K562 (cell line): ENCODE results near the gene CCDC136. TPM values are rescaled to one million over a fixed set of nuclear protein-coding genes. Genes with fewer than 3 reads are reported as not detected.
A peak's percentile ranks its signal among the peaks of the same experiment; 100 is the strongest.

Source experiments
- CHD2 ChIP-seq: IDR thresholded peaks from 2 replicates; pipeline ENCODE4 v1.6.1; 2011; ENCODE audit warnings: low read depth, low read length
- FOXJ2 ChIP-seq: fragments of 200-800 bp; sonication (Bioruptor generic); IDR thresholded peaks from 2 replicates; pipeline ENCODE4 v1.6.1; 2016; ENCODE audit warnings: missing genetic modification characterization, missing compliant biosample characterization
- FOXK2 ChIP-seq, 2 experiments: fragments of 450-650 bp; IDR thresholded peaks in 1 of 2; conservative IDR thresholded peaks in 1 of 2; 2 replicates each; pipeline ENCODE4 v1.6.1; 2016; ENCODE audit warnings: low read depth in 2 of 2, mild to moderate bottlenecking in 1 of 2
- polyA plus RNA-seq, 8 experiments: library from polyadenylated mRNA; depleted of rRNA in 4 of 8; stranded (reverse) in 5 of 8; unstranded in 3 of 8; fragments of >200 nt; fragmentation: Nextera tagmentation in 2 of 8; fragmentation: Illumina TruSeq in 1 of 8; extraction: Ambion mirVana in 2 of 8; extraction: Trizol in 1 of 8; gene quantifications; 2 replicates each; pipeline versions ENCODE4 v1.2.1 to v1.2.3, GENCODE V29; 2011 to 2014; ENCODE audit warnings: inconsistent platforms in 1 of 8, missing spikeins in 1 of 8
- total RNA-seq, 7 experiments: library from RNA; depleted of rRNA in 6 of 7; stranded (reverse); fragments of >200 nt in 6 of 7; fragmentation: Illumina TruSeq in 2 of 7; extraction: Trizol in 2 of 7; gene quantifications; 2 replicates each; pipeline versions ENCODE4 v1.2.1 to v1.2.3, GENCODE V29; 2011 to 2021; ENCODE audit warnings: low replicate concordance in 1 of 7
- TF ChIP-seq, protein P1 (sequence below), 2 experiments: fragments of 450-650 bp; IDR thresholded peaks; 2 replicates each; pipeline ENCODE4 v1.6.1; 2016
- TF ChIP-seq, protein P2 (sequence below): IDR thresholded peaks from 3 replicates; pipeline ENCODE4 v1.6.1; 2011; ENCODE audit warnings: borderline replicate concordance, mild to moderate bottlenecking; ENCODE audit not compliant: insufficient read length, insufficient read depth
- TF ChIP-seq, protein P3 (sequence below), 2 experiments: fragments of 450-650 bp in 1 of 2; sonication (generic) in 1 of 2; formaldehyde crosslinking in 1 of 2; IDR thresholded peaks; 2 replicates each; pipeline versions ENCODE4 v1.7.1 to v1.9.0; 2016 to 2022; ENCODE audit warnings: inconsistent platforms in 1 of 2, mild to moderate bottlenecking in 1 of 2, missing genetic modification reagents in 1 of 2

Gene CCDC136
- total and polyA plus RNA-seq, 9 of the 15 experiments (the other 6 are each of a cell fraction or from before 2014, with no cell fraction given), result 2.4 to 40.8 (median 26.5) TPM

DNA sequence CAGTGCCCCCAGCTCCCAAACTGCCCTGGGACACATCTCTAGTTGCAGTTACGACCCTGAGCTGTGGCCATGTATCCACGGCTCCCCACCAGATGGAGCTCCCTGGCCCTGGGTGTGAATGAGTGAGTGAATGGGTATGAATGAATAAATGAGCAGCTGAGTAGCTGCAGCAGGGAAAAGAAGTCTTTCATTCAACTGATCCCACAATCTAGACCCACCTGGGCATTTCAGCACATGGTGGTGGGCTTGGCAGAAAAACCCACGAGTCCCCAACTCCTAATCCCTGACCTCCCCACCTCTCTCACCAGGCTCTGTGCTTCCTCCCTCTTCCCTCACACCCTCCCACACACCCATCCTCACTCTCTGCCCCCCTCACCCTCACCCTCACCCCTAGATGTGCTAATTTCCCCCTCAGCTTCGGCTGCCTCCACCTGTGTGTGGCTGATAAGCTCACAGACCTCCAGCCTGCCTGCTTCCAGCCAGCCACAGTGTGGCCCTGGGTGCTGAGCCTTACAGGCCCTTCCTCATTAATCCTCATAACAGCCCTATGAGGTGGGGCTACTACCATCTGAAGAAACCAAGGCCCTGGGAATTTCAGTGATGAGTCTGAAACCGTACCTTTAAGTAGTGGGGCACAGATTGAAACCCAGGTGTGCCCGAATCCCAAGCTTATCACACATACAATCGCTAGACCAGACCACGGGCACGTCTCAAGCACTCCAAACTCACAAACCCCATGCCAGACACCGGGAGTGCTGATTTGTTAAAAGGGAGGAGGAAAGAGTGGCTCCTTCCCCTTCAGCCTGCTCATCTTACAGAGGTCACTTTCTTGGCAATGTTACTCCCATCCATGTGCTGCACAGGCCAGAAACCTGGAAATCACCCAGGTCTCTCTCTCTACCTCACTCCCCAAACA lies 68.6 kb downstream of the CCDC136 start (continued):
- TF ChIP-seq, protein P1, sequence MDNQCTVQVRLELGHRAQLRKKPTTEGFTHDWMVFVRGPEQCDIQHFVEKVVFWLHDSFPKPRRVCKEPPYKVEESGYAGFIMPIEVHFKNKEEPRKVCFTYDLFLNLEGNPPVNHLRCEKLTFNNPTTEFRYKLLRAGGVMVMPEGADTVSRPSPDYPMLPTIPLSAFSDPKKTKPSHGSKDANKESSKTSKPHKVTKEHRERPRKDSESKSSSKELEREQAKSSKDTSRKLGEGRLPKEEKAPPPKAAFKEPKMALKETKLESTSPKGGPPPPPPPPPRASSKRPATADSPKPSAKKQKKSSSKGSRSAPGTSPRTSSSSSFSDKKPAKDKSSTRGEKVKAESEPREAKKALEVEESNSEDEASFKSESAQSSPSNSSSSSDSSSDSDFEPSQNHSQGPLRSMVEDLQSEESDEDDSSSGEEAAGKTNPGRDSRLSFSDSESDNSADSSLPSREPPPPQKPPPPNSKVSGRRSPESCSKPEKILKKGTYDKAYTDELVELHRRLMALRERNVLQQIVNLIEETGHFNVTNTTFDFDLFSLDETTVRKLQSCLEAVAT (IDR thresholded peaks at IDR 0.05), result peak; percentile 83 to 88; a peak in 3 of 4 replicates
- peak; percentile 19 to 45; a peak in 3 of 4 replicates for TF ChIP-seq FOXK2 (conservative IDR thresholded peaks at IDR 0.05 in 1 of 2, IDR thresholded peaks at IDR 0.05 in 1 of 2; ENCODE audit: low read depth in 2 of 2)
- TF ChIP-seq CHD2, result no peak; the same call in 1 of the 2 replicates
- TF ChIP-seq, protein P2, sequence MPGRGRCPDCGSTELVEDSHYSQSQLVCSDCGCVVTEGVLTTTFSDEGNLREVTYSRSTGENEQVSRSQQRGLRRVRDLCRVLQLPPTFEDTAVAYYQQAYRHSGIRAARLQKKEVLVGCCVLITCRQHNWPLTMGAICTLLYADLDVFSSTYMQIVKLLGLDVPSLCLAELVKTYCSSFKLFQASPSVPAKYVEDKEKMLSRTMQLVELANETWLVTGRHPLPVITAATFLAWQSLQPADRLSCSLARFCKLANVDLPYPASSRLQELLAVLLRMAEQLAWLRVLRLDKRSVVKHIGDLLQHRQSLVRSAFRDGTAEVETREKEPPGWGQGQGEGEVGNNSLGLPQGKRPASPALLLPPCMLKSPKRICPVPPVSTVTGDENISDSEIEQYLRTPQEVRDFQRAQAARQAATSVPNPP, result no peak
- TF ChIP-seq FOXJ2 (tag), result no peak
- TF ChIP-seq, protein P3, sequence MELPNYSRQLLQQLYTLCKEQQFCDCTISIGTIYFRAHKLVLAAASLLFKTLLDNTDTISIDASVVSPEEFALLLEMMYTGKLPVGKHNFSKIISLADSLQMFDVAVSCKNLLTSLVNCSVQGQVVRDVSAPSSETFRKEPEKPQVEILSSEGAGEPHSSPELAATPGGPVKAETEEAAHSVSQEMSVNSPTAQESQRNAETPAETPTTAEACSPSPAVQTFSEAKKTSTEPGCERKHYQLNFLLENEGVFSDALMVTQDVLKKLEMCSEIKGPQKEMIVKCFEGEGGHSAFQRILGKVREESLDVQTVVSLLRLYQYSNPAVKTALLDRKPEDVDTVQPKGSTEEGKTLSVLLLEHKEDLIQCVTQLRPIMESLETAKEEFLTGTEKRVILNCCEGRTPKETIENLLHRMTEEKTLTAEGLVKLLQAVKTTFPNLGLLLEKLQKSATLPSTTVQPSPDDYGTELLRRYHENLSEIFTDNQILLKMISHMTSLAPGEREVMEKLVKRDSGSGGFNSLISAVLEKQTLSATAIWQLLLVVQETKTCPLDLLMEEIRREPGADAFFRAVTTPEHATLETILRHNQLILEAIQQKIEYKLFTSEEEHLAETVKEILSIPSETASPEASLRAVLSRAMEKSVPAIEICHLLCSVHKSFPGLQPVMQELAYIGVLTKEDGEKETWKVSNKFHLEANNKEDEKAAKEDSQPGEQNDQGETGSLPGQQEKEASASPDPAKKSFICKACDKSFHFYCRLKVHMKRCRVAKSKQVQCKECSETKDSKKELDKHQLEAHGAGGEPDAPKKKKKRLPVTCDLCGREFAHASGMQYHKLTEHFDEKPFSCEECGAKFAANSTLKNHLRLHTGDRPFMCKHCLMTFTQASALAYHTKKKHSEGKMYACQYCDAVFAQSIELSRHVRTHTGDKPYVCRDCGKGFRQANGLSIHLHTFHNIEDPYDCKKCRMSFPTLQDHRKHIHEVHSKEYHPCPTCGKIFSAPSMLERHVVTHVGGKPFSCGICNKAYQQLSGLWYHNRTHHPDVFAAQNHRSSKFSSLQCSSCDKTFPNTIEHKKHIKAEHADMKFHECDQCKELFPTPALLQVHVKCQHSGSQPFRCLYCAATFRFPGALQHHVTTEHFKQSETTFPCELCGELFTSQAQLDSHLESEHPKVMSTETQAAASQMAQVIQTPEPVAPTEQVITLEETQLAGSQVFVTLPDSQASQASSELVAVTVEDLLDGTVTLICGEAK (IDR thresholded peaks at IDR 0.05), result no peak
- TF ChIP-seq, protein P3 (CRISPR knock-in tag; IDR thresholded peaks at IDR 0.05), result no peak
